Body of pancreas (tissue), 4 donors: ENCODE measurements around the gene ANAPC10. TPM values are rescaled to one million over a fixed set of nuclear protein-coding genes. Genes with fewer than 3 reads are reported as not detected.

Experiments used
- ATAC-seq: fragments of 150-250 bp; one replicate; pipeline ENCODE4 v1.9.1; 2016
- DNase-seq, 4 donors: peaks; one replicate each; pipeline ENCODE4 v3.0.0-alpha.2; 2019
- H3K27ac ChIP-seq, 4 donors: fragments of 200-600 bp; sonication (generic); 1 replicate in 3 of 4; 2 replicates in 1 of 4; pipeline versions ENCODE4 v1.5.1 to v1.6.1; 2016 to 2019; ENCODE audit warnings: mild to moderate bottlenecking in 1 of 4, mixed read lengths in 1 of 4, moderate library complexity in 1 of 4
- H3K27me3 ChIP-seq, 2 donors: fragments of 200-600 bp; sonication (generic); one replicate each; pipeline ENCODE4 v1.6.0; 2016; ENCODE audit warnings: mild to moderate bottlenecking in 1 of 2
- H3K36me3 ChIP-seq, 2 donors: fragments of 200-600 bp; sonication (generic); replicated peaks in 1 of 2; 2 replicates each; pipeline ENCODE4 v1.5.1; 2016; ENCODE audit warnings: low read depth in 2 of 2; ENCODE audit not compliant: insufficient read depth in 1 of 2
- H3K4me1 ChIP-seq: fragments of 200-600 bp; sonication (generic); one replicate; pipeline ENCODE4 v1.6.0; 2016
- H3K4me3 ChIP-seq, 2 donors: fragments of 200-600 bp; sonication (generic); 1 replicate in 1 of 2; 2 replicates in 1 of 2; pipeline ENCODE4 v1.5.1; 2016 to 2019
- H3K9me3 ChIP-seq, 3 donors: fragments of 200-600 bp; sonication (generic); 1 replicate in 2 of 3; 2 replicates in 1 of 3; pipeline ENCODE4 v1.5.1; 2016
- CTCF ChIP-seq, 7 experiments: fragments of 450-650 bp in 4 of 7; fragments of 200-600 bp in 3 of 7; sonication (generic) in 3 of 7; IDR thresholded peaks; one replicate each; pipeline ENCODE4 v1.5.1; 2016 to 2019; ENCODE audit warnings: antibody characterized with exemption in 7 of 7
- POLR2A ChIP-seq, 3 donors: fragments of 450-650 bp; IDR thresholded peaks; one replicate each; pipeline ENCODE4 v1.6.1; 2016; ENCODE audit warnings: antibody characterized with exemption in 3 of 3, mild to moderate bottlenecking in 2 of 3
- WGBS, 2 donors: methylation state at CpG; one replicate each; pipeline ENCODE4 v1.1.5; 2017; 5-methylcytosine and 5-hydroxymethylcytosine counted together
- intact Hi-C: fragments of 100-400 bp; cut with DNase I; formaldehyde crosslinking; loops from one replicate; pipeline ENCODE4 v1.15.1; 2023
- total RNA-seq, 2 donors: library from RNA; depleted of rRNA; stranded (reverse); fragments of >200 nt; gene quantifications; one replicate each; pipeline ENCODE4 v1.1.0, GENCODE V29; 2016

The ANAPC10 gene
- total RNA-seq, 2 donors from 2014 or later, result 6.6 to 10.9 TPM

GRCh38 chr4:145076469-145076855 is 21.5 kb downstream of the ANAPC10 start:
- Histone ChIP-seq H3K9me3 (no peaks in the 10 kb centered on the region), H3K4me3 (no peak overlapping the region), H3K27ac (no peak overlapping the region), H3K36me3 (peaks cover 0 to 2% of the 10 kb centered on the region in 2 donors), H3K4me1 (no peaks in the 10 kb centered on the region), H3K27me3 (no peaks in the 10 kb centered on the region)
- TF ChIP-seq CTCF (IDR thresholded peaks at IDR 0.05), result no peak
- no peak for TF ChIP-seq POLR2A (IDR thresholded peaks at IDR 0.05)
- ATAC-seq (no peak), DNase-seq (no peak)
- intact Hi-C loops, result no loop called here
- WGBS, 2 donors, result 95 to 98% methylated on average over 2 of the region's 2 CpGs

GRCh38 chr4:145075742-145076468 is 22.1 kb downstream of the ANAPC10 start:
- no peak for TF ChIP-seq POLR2A (IDR thresholded peaks at IDR 0.05)
- TF ChIP-seq CTCF (IDR thresholded peaks at IDR 0.05), result no peak
- WGBS, 2 donors, result 90 to 95% methylated on average over 1 of the region's 1 CpG
- Histone ChIP-seq H3K27ac (no peak overlapping the region), H3K4me3 (no peak overlapping the region), H3K9me3 (no peaks in the 10 kb centered on the region), H3K27me3 (no peaks in the 10 kb centered on the region), H3K36me3 (peaks cover 0 to 2% of the 10 kb centered on the region in 2 donors), H3K4me1 (no peaks in the 10 kb centered on the region)
- DNase-seq, result no peak
- no peak for ATAC-seq
- intact Hi-C loops, result no loop called here

- intact Hi-C loops, result no loop called here
- no peak for TF ChIP-seq POLR2A (IDR thresholded peaks at IDR 0.05)
- TF ChIP-seq CTCF (IDR thresholded peaks at IDR 0.05), result no peak
- no peaks in the 10 kb centered on the region for H3K4me1 ChIP-seq
- H3K9me3 ChIP-seq, result no peaks in the 10 kb centered on the region
- DNase-seq, result no peak
- H3K4me3 ChIP-seq, result no peak overlapping the region
- H3K27ac ChIP-seq, result no peak overlapping the region
- H3K36me3 ChIP-seq, result no peaks in the 10 kb centered on the region
- no peak for ATAC-seq
- 93% methylated on average over 2 of the region's 2 CpGs for WGBS, 2 donors
- H3K27me3 ChIP-seq, result no peaks in the 10 kb centered on the region
Measured at GRCh38 chr4:145071560-145071959, 26.4 kb downstream of the ANAPC10 start.

- no peak overlapping the region for H3K27ac ChIP-seq
- H3K4me3 ChIP-seq, result no peak overlapping the region
- intact Hi-C loops, result no loop called here
- peaks cover 14% of the 10 kb centered on the region for H3K4me1 ChIP-seq
- no peak for ATAC-seq
- no peaks in the 10 kb centered on the region for H3K9me3 ChIP-seq
- H3K27me3 ChIP-seq, result no peaks in the 10 kb centered on the region
- no peaks in the 10 kb centered on the region for H3K36me3 ChIP-seq
- no peak for DNase-seq
- WGBS, 2 donors, result 80 to 88% methylated on average over 3 of the region's 3 CpGs
- no peak for TF ChIP-seq CTCF (IDR thresholded peaks at IDR 0.05)
- TF ChIP-seq POLR2A (IDR thresholded peaks at IDR 0.05), result no peak
Measured at GRCh38 chr4:145069361-145069760, 28.6 kb downstream of the ANAPC10 start.

GRCh38 chr4:145066063-145066501 is 31.9 kb downstream of the ANAPC10 start:
- TF ChIP-seq POLR2A (IDR thresholded peaks at IDR 0.05), result no peak
- TF ChIP-seq CTCF (IDR thresholded peaks at IDR 0.05), result no peak
- H3K4me1 ChIP-seq, result peaks cover 14% of the 10 kb centered on the region
- no peaks in the 10 kb centered on the region for H3K9me3 ChIP-seq
- DNase-seq (no peak), ATAC-seq (no peak)
- intact Hi-C loops, result no loop called here
- no peak overlapping the region for H3K27ac ChIP-seq
- 54 to 72% methylated on average over 2 of the region's 2 CpGs for WGBS, 2 donors
- H3K36me3 ChIP-seq, result peaks cover 0 to 3% of the 10 kb centered on the region in 2 donors
- H3K27me3 ChIP-seq, result no peaks in the 10 kb centered on the region
- no peak overlapping the region for H3K4me3 ChIP-seq
